ENCODE data around the gene TUBGCP3. TPM values are rescaled to one million over a fixed set of nuclear protein-coding genes. Genes with fewer than 3 reads are reported as not detected.

The TUBGCP3 gene
- total RNA-seq, 2 donors from 2014 or later, result 9.8 to 14.7 TPM

DNA sequence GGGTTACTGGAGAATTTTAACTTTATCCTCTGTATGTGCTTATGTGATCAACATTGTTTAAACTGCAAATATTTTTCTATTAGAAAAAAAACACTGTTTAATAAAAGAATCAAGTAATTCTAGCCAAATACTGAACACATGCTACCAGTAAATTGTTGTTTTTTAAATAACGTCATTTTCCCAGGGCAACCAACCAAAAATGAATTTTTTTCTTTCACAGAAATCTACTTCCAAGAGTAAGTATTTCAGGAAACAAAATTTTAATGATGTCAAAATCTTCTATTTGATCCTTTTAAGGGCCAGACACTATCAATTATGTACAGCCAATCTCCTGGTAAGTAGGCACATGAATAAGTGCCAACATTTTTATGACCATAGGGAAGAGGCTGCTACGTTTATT lies 57.1 kb downstream of the TUBGCP3 start:
- Histone ChIP-seq H3K27me3 (no peaks in the 10 kb centered on the region), H3K4me1 (no peaks in the 10 kb centered on the region), H3K4me3 (no peak overlapping the region), H3K36me3 (peaks cover 12% of the 10 kb centered on the region), H3K9me3 (no peaks in the 10 kb centered on the region), H3K27ac (no peak overlapping the region)
- TF ChIP-seq, protein P1, sequence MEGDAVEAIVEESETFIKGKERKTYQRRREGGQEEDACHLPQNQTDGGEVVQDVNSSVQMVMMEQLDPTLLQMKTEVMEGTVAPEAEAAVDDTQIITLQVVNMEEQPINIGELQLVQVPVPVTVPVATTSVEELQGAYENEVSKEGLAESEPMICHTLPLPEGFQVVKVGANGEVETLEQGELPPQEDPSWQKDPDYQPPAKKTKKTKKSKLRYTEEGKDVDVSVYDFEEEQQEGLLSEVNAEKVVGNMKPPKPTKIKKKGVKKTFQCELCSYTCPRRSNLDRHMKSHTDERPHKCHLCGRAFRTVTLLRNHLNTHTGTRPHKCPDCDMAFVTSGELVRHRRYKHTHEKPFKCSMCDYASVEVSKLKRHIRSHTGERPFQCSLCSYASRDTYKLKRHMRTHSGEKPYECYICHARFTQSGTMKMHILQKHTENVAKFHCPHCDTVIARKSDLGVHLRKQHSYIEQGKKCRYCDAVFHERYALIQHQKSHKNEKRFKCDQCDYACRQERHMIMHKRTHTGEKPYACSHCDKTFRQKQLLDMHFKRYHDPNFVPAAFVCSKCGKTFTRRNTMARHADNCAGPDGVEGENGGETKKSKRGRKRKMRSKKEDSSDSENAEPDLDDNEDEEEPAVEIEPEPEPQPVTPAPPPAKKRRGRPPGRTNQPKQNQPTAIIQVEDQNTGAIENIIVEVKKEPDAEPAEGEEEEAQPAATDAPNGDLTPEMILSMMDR (IDR thresholded peaks at IDR 0.05), result no peak
- no peak for DNase-seq (ENCODE audit: low spot score)

DNA sequence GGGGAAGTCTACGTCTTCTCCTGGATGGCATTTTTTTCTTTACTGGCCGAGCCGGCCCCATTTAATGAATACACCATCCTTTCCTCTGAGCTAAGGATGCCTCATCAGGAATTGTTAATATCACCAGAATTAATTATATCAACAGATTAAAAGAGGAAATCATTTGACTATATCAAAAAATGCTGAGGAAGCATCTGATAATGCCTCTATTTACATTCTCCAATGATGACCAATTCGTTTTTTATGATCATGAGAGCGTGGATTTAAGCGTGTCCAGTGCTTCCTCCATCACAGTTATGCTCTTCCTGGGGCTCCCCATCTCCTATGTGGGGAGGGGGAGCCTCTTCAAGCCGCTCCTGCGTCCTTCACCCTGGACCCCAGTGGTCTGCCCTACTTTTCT lies 58.7 kb downstream of the TUBGCP3 start:
- no peaks in the 10 kb centered on the region for H3K4me1 ChIP-seq
- H3K36me3 ChIP-seq, result peaks cover 12% of the 10 kb centered on the region
- no peak for DNase-seq (ENCODE audit: low spot score)
- TF ChIP-seq, protein P1 (IDR thresholded peaks at IDR 0.05), result no peak
- H3K9me3 ChIP-seq, result no peaks in the 10 kb centered on the region
- H3K27ac ChIP-seq, result no peak overlapping the region
- no peak overlapping the region for H3K4me3 ChIP-seq
- H3K27me3 ChIP-seq, result no peaks in the 10 kb centered on the region

DNA sequence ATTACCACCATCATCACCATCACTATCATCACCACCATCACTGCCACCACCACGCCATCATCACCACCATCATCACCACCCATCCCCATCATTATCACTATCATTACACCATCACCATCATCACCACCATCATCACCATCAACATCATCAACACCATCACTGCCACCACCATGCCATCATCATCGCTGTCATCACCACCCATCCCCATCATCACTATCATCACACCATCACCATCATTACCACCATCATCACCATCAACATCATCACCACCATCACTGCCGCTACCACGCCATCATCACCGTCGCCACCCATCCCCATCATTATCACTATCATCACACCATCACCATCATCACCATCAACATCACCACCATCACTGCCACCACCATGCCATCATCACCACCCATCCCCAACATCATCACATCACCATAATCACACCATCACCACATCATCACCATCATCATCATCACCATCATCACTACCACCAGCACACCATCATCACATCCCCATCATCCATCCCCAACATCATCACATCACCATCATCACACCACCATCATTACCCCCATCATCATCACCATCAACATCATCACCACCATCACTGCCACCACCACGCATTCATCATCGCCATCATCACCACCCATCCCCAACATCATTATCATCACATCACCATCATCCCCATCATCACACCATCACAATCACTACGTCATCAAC lies 61.7 kb downstream of the TUBGCP3 start:
- Histone ChIP-seq H3K9me3 (no peaks in the 10 kb centered on the region), H3K36me3 (peaks cover 20% of the 10 kb centered on the region), H3K27ac (no peak overlapping the region), H3K27me3 (no peaks in the 10 kb centered on the region), H3K4me3 (no peak overlapping the region), H3K4me1 (no peaks in the 10 kb centered on the region)
- TF ChIP-seq, protein P1 (IDR thresholded peaks at IDR 0.05), result no peak
- no peak for DNase-seq (ENCODE audit: low spot score)

DNA sequence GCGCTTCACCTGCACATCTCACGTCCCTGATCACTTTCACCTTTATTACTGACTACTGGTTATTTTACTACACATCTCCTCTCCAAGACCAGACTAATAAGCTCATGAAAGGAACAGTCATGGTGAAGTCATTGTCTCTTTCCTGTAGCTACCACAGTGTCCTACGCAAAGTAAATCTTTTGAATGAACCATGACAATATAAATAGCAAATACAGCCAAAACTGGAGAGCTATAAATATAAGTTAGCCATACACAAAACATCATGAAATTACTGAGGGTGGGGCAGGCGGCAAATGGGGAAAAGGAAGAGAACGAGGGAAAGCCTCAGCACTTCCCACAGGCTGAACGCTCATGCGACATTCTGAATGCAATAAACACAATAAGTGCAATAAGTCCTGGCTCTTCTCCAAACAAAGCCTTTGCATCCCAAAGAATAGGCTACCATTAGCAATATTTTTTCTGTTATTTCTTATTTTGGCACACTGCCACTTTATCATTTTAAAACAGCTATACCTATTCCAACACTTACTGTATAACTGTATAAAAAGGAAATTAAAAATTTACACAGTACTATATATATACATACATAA lies 62.5 kb downstream of the TUBGCP3 start:
- Histone ChIP-seq H3K36me3 (peaks cover 20% of the 10 kb centered on the region), H3K4me3 (no peak overlapping the region)

DNA sequence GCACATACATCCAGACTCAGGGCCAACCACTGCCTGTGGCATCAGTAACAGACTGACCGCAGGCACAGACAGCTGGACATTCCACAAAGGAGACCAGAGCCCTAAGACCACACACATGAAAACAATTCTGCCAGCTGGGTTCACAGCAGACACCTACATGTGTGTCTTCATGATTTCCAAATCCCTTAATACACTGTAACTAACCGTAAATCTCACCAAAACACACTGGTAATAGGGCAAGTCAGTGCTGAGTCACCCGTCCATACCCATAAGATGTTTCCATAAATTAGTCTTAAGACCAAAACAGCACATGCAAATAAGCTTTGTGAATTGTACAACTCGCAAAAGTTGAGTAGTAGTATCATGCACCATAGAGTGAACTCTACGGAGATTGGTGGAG lies 65.4 kb downstream of the TUBGCP3 start:
- no peak for DNase-seq (ENCODE audit: low spot score)
- Histone ChIP-seq H3K36me3 (peaks cover 34% of the 10 kb centered on the region), H3K27ac (no peak overlapping the region), H3K9me3 (no peaks in the 10 kb centered on the region), H3K4me3 (no peak overlapping the region), H3K27me3 (no peaks in the 10 kb centered on the region), H3K4me1 (no peaks in the 10 kb centered on the region)
- TF ChIP-seq, protein P1 (IDR thresholded peaks at IDR 0.05), result no peak

More for the DNA sequence above, 62.5 kb downstream of the TUBGCP3 start:
- H3K4me1 ChIP-seq, result no peaks in the 10 kb centered on the region
- H3K27ac ChIP-seq, result no peak overlapping the region
- H3K9me3 ChIP-seq, result no peaks in the 10 kb centered on the region
- H3K27me3 ChIP-seq, result no peaks in the 10 kb centered on the region
- TF ChIP-seq, protein P1 (IDR thresholded peaks at IDR 0.05), result no peak
- DNase-seq (ENCODE audit: low spot score), result no peak

Measured in right atrium auricular region (tissue), 2 donors.